ENCODE data around the gene IGIP.

IGIP gene

GRCh38 chr5:140172483-140172882, 46.7 kb downstream of the IGIP start:
- no peak overlapping the region for H3K4me3 ChIP-seq (ENCODE audit: low read depth, low read length)
- no peak for TF ChIP-seq CTCF (IDR thresholded peaks at IDR 0.05; ENCODE audit: low read depth, low read length, missing control alignments)
- DNase-seq (ENCODE audit: low read depth): no peak

DNA sequence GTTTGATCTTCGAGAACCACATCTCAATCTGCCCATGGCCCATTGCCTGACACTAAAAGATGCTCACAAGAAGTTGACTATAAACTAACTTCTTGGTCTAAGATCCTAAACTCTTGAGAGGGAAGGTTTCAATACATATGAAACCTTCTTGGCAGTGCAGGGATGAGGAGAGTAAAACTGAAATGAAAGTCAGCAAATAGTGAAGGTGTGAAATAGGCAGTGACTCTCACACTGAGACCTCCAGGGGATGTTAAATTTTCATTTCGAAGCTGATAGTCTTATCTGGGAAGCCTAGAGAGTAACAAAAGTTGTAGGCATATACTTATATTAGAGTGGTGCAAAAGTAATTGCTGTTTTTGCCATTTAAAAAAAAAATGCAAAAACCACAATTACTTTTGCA, 48.3 kb downstream of the IGIP start:
- no peak overlapping the region for H3K4me3 ChIP-seq (ENCODE audit: low read depth, low read length)
- DNase-seq (ENCODE audit: low read depth): no peak
- no peak for TF ChIP-seq CTCF (IDR thresholded peaks at IDR 0.05; ENCODE audit: low read depth, low read length, missing control alignments)

DNA sequence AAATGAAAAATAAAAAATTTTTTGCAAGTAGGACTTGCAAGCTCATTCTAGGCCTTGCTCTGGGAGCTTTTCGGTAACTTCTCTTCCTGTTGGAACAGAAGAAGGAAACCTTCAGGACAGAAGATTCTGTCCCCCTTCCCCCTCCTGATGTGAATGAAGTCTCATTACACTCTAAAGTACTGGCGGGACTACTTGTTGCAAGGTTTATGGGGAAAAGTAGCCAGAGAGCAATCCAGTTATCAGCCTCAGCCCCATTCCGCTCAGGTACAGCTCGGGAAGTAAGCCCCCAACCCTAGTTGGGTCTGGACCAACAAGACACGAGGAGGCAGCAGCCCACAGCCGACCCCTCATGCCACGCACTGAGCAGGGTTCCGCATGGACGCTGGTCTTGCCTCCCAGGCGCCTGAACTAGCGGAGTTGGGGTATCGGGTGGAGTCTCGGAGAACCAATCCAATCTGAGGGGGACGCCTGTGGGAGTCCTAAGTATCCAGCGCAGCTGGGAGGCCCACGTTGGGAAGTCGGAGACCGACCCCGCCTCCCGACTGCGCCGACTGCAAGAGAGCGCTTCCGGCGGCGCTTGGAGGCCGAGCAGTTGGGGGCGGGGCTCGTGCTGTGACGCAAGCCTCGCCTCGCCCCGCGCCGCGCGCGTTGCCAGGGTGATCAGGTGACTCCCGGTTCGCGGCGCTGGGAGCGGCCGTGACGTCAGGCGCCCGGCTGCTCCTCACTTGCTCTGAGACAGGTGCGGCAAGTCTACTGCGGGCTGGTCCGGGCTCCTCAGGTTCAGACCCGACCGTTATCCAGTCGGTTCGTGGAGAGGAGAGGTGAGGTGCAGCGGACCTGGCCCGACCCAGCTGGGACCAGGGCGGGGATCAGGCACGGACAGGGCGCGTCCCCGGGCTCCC, 49.0 kb downstream of the IGIP start, which contains the start of gene CYSTM1:
TSS of gene CYSTM1 (plus strand) at position 724 of the 902 bp plus-strand sequence. CDS start 19,278 bp downstream, outside the sequence.
- no peak for TF ChIP-seq CTCF (IDR thresholded peaks at IDR 0.05; ENCODE audit: low read depth, low read length, missing control alignments)
- DNase-seq (ENCODE audit: low read depth): peak; percentile 82

DNA sequence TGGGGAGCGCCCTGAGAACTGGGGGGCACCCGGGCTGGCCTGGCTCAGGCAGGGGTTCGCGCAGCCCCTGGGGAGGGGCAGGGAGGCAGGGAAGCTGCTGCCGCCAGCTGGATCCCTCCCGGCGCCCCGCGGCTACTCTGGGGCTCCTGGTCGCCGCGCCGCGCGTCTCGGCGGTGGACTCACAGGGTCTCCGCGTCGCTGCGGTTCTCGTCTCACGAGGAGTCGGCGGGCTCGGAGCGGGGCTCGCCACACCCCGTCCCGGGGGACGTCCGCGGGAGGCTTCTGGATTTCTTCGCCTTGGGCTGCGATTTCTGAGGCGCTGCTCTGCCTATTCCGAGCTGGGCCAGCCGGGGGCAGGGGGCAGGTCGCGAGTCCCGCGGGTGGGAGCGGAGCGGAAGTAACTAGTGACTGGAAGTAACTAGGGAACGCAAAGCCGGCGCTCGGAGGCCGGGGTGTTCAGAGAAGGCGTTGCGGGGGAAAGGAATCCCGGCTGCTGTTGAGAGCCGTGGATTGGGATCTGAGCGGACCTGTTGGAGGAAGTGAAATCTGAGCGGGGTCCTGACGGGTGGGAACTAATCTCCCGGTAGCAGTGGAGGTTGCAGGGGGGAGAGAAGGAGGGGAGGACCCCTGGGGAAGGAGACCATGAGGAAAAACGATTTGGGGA, 49.8 kb downstream of the IGIP start:
- peak; percentile 12 for TF ChIP-seq CTCF (IDR thresholded peaks at IDR 0.05; ENCODE audit: low read depth, low read length, missing control alignments)
- DNase-seq (ENCODE audit: low read depth): no peak
- peak overlapping the region; percentile 85 for H3K4me3 ChIP-seq (ENCODE audit: low read depth, low read length)

More for the DNA sequence above, 49.0 kb downstream of the IGIP start, which contains the start of gene CYSTM1:
- H3K4me3 ChIP-seq (ENCODE audit: low read depth, low read length): peak within 1 kb of the TSS; percentile 85

GRCh38 chr5:140176031-140176387, 50.3 kb downstream of the IGIP start:
- TF ChIP-seq CTCF (IDR thresholded peaks at IDR 0.05; ENCODE audit: low read depth, low read length, missing control alignments): no peak
- no peak for DNase-seq (ENCODE audit: low read depth)
- peak overlapping the region; percentile 85 for H3K4me3 ChIP-seq (ENCODE audit: low read depth, low read length)

DNA sequence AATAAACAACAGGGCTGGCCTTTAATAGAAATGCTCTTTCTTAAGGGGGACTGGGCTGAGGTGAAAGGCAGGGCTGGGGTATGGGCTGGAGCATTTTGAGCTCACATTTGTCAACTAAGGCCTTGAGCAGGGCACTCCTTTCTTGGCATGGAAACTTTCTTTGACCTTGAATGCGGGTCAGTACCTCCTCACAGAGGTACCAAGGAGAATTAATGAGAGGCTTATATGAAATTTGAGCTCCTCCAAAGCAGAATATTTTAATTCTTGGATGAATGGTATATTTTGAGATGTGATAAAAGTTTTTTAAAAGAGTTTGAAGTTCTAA, 52.3 kb downstream of the IGIP start:
- no peak for TF ChIP-seq CTCF (IDR thresholded peaks at IDR 0.05; ENCODE audit: low read depth, low read length, missing control alignments)
- DNase-seq (ENCODE audit: low read depth): no peak
- no peak overlapping the region for H3K4me3 ChIP-seq (ENCODE audit: low read depth, low read length)

Measured in GM12864 (cell line).